Omental fat pad (tissue), 4 donors: ENCODE results near the gene LSM7. TPM values are rescaled to one million over a fixed set of nuclear protein-coding genes. Genes with fewer than 3 reads are reported as not detected.

Experiments used
- ATAC-seq: fragments of 150-250 bp; one replicate; pipeline ENCODE4 v1.9.1; 2016; ENCODE audit warnings: mild to moderate bottlenecking, moderate library complexity; ENCODE audit not compliant: low FRiP score
- DNase-seq: peaks from one replicate; pipeline ENCODE4 v3.0.0-alpha.2; 2019; ENCODE audit warnings: low spot score
- total RNA-seq, 4 donors: library from RNA; depleted of rRNA; stranded (reverse); fragments of >200 nt; gene quantifications; one replicate each; pipeline ENCODE4 v1.1.0, GENCODE V29; 2016
- TF ChIP-seq, protein P1 (sequence below), 3 donors: fragments of 450-650 bp; IDR thresholded peaks; one replicate each; pipeline ENCODE4 v1.5.1; 2016 to 2017; ENCODE audit warnings: antibody characterized with exemption in 3 of 3, mild to moderate bottlenecking in 3 of 3, moderate library complexity in 2 of 3

LSM7 gene
- total RNA-seq, 4 donors from 2014 or later, result 101 to 142 (median 115) TPM

DNA sequence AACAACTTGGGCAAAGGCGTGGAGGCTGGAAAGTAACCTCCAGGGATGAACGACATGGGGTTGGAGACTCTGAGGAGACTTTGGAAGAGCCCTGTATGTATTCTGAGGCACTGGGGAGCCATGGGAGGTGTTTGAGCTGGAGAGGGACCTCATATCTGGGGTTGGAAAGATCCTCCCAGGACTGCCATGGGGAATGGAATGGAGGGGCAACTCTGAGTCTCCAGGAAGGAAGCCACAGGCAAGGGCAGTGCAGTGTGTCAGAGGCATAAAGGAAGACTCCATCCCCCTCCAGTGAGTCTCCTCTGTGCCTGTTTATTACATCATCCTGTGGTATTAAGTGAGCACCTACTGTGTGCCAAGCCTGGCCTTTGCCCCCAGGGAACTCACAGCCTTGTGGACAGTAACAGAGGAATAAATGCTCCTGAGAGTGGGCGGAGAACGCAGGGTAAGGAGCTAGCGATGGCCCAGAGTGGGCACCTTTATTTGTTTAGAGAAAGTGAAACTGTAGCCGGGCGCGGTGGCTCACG is 54.1 kb downstream of the LSM7 start:
- ATAC-seq (no peak), DNase-seq (no peak)
- TF ChIP-seq, protein P1, sequence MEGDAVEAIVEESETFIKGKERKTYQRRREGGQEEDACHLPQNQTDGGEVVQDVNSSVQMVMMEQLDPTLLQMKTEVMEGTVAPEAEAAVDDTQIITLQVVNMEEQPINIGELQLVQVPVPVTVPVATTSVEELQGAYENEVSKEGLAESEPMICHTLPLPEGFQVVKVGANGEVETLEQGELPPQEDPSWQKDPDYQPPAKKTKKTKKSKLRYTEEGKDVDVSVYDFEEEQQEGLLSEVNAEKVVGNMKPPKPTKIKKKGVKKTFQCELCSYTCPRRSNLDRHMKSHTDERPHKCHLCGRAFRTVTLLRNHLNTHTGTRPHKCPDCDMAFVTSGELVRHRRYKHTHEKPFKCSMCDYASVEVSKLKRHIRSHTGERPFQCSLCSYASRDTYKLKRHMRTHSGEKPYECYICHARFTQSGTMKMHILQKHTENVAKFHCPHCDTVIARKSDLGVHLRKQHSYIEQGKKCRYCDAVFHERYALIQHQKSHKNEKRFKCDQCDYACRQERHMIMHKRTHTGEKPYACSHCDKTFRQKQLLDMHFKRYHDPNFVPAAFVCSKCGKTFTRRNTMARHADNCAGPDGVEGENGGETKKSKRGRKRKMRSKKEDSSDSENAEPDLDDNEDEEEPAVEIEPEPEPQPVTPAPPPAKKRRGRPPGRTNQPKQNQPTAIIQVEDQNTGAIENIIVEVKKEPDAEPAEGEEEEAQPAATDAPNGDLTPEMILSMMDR (IDR thresholded peaks at IDR 0.05), result no peak

DNA sequence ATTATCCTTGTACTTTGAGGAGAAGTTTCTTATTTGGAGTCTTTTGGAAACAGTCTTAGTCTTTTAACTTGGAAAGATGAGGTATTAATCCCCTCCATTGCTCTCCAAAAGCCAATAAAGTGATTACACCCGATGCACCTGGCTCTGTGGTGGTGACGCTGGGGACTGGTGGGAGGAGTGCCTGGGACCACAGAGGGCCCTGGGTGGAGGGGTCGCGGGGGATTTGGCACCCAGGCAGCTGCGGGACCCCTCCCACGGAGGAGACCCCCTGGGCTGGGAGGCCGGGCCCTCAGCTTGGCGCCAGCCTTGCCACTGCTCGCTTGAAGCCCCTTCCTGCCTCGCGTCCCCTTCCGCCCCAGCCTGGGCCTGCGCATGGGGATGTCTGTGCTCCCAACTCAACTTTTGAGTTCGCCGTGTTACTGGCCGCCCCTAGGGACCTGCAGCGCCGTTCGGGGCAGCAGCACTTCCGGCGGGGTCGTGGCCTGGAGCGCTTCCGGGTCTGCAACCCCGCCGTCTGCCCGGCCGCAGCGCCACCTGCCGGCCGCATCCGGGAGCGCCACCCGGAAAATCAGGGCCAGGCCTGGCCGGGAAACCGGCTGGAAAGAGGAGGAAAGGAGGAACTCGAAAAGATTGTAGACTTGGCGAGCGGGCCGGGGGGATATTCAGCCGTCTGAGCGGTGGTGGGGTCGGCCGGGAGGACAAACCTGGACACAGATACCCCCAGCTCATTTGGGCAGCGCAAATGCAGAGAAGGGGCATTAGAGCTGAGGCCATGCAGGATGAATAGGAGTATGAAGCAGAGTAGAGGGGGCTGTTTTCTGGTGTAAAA is 54.8 kb downstream of the LSM7 start:
- DNase-seq, result peak; percentile 61
- ATAC-seq, result no peak
- TF ChIP-seq, protein P1 (IDR thresholded peaks at IDR 0.05), result peak in 2 of 3 donors; percentile 75 to 78

Other genes with a start within 250 kb of the LSM7 start
- gene MOB3A, start 232.3 kb downstream of the LSM7 start, total RNA-seq, result 10 to 100 TPM; 29.7 to 51.7 (median 44.8) TPM
- 1 to 10 TPM; 3.7 to 5.5 (median 4.6) TPM for gene IZUMO4, start 231.7 kb downstream of the LSM7 start, total RNA-seq
- gene AP3D1, start 177.0 kb downstream of the LSM7 start, total RNA-seq, result 100 to 1,000 TPM in 1 of 4 donors, 10 to 100 TPM in 3; 66.7 to 107 (median 79.6) TPM
- 10 to 100 TPM in 3 of 4 donors, 1 to 10 TPM in 1; 8.2 to 52.4 (median 15.3) TPM for gene DOT1L, start 164.7 kb downstream of the LSM7 start, total RNA-seq
- 10 to 100 TPM; 45.0 to 67.5 (median 52.3) TPM for gene PLEKHJ1, start 92.3 kb downstream of the LSM7 start, total RNA-seq
- 10 to 100 TPM; 13.2 to 31.1 (median 24.5) TPM for gene SF3A2, start 91.8 kb downstream of the LSM7 start, total RNA-seq
- 1 to 10 TPM in 1 of 4 donors, under 1 TPM in 2, not detected in 1; 0.25 to 1.1 (median 0.72) TPM for gene AMH, start 79.3 kb downstream of the LSM7 start, total RNA-seq
- not detected for gene JSRP1, start 72.2 kb downstream of the LSM7 start, total RNA-seq
- 1 to 10 TPM in 3 of 4 donors, under 1 TPM in 1; 0.09 to 9.1 (median 1.3) TPM for gene PEAK3, start 46.4 kb downstream of the LSM7 start, total RNA-seq
- gene LINGO3, start 20.4 kb downstream of the LSM7 start, total RNA-seq, result under 1 TPM in 1 of 4 donors, not detected in 3; 0.19 TPM
- gene SPPL2B, start 98 bp upstream of the LSM7 start, total RNA-seq, result 10 to 100 TPM; 24.0 to 42.6 (median 27.4) TPM
- under 1 TPM in 1 of 4 donors, not detected in 3; 0.12 TPM for gene TMPRSS9, start 31.7 kb upstream of the LSM7 start, total RNA-seq
- 10 to 100 TPM; 28.8 to 43.6 (median 41.1) TPM for gene TIMM13, start 99.0 kb upstream of the LSM7 start, total RNA-seq
- 10 to 100 TPM; 14.1 to 37.5 (median 23.0) TPM for gene LMNB2, start 128.4 kb upstream of the LSM7 start, total RNA-seq
- 100 to 1,000 TPM; 120 to 726 (median 425) TPM for gene GADD45B, start 147.5 kb upstream of the LSM7 start, total RNA-seq